H1 (cell line): Measurements from ENCODE around the gene KLHL14. TPM values are rescaled to one million over a fixed set of nuclear protein-coding genes. Genes with fewer than 3 reads are reported as not detected.

Source experiments
- ASH2L ChIP-seq: fragments of 200-600, 300-600 bp; sonication (generic); IDR thresholded peaks from one replicate; pipeline ENCODE4 v1.7.1; 2017; ENCODE audit warnings: low read length
- CHD1 ChIP-seq: IDR thresholded peaks from 2 replicates; pipeline ENCODE4 v1.6.1; 2012; ENCODE audit warnings: low read depth, low read length, improper control_type of control experiment
- FOSL1 ChIP-seq: IDR thresholded peaks from 2 replicates; pipeline ENCODE4 v1.6.1; 2011; ENCODE audit warnings: mild to moderate bottlenecking, low read depth, low read length, moderate library complexity; ENCODE audit not compliant: insufficient read depth
- JUN ChIP-seq: IDR thresholded peaks from 2 replicates; pipeline ENCODE4 v1.6.1; 2011; ENCODE audit warnings: low read depth, mild to moderate bottlenecking, improper control_type of control experiment, low read length
- JUND ChIP-seq: IDR thresholded peaks from 2 replicates; pipeline ENCODE4 v1.6.1; 2011; ENCODE audit warnings: mild to moderate bottlenecking, improper control_type of control experiment, low read length
- KDM5A ChIP-seq: fragments of 200-600 bp; IDR thresholded peaks from 2 replicates; pipeline ENCODE4 v1.7.1; 2012; ENCODE audit warnings: mild to moderate bottlenecking, low read length, inconsistent platforms, mixed read lengths
- MAX ChIP-seq: IDR thresholded peaks from 2 replicates; pipeline ENCODE4 v1.6.1; 2012; ENCODE audit warnings: inconsistent platforms
- NANOG ChIP-seq: IDR thresholded peaks from 2 replicates; pipeline ENCODE4 v1.6.1; 2011; ENCODE audit warnings: low read length, low read depth, mild to moderate bottlenecking, inconsistent platforms; ENCODE audit not compliant: insufficient read depth, poor library complexity, severe bottlenecking
- POU5F1 ChIP-seq: IDR thresholded peaks from 2 replicates; pipeline ENCODE4 v1.6.1; 2011; ENCODE audit warnings: low read depth, mild to moderate bottlenecking, low read length, moderate library complexity
- TCF12 ChIP-seq: IDR thresholded peaks from 2 replicates; pipeline ENCODE4 v1.6.1; 2011; ENCODE audit warnings: low read depth, mild to moderate bottlenecking, low read length
- TEAD4 ChIP-seq: IDR thresholded peaks from 2 replicates; pipeline ENCODE4 v1.6.1; 2012; ENCODE audit warnings: low read depth, low read length, inconsistent platforms, mixed read lengths
- polyA plus RNA-seq, 7 experiments: library from polyadenylated mRNA; depleted of rRNA in 3 of 7; stranded (reverse) in 5 of 7; unstranded in 2 of 7; fragments of >200 nt in 5 of 7; fragments of 200-250 nt in 2 of 7; gene quantifications; 1 replicate in 5 of 7; 2 replicates in 1 of 7; 4 replicates in 1 of 7; pipeline versions ENCODE4 v1.2.1 to v1.2.3, GENCODE V29; 2011 to 2013; ENCODE audit warnings: missing spikeins in 2 of 7, mixed read lengths in 2 of 7
- total RNA-seq: library from RNA; stranded (reverse); fragmentation: NEBNext Ultra II Directional; extraction: Animal tissue kit (Norgen Biotek cat#: 25700); gene quantifications from 2 replicates; pipeline ENCODE4 v1.2.1, GENCODE V29; 2021

The KLHL14 gene
- total and polyA plus RNA-seq, 2 of the 8 experiments (the other 6 are each of a cell fraction or from before 2014, with no cell fraction given): 1.1 to 1.2 TPM

- TF ChIP-seq JUN (no peak), TEAD4 (no peak), CHD1 (no peak), NANOG (no peak), JUND (no peak), POU5F1 (no peak), FOSL1 (no peak), MAX (no peak), TCF12 (no peak), ASH2L (no peak), KDM5A (no peak)
Observed at GRCh38 chr18:32772581-32773381, at the start of gene KLHL14 (continued).
